Spleen (tissue), 11 donors: ENCODE data around the gene SSU72. TPM values are rescaled to one million over a fixed set of nuclear protein-coding genes. Genes with fewer than 3 reads are reported as not detected.

ENCODE experiments used
- DNase-seq: peaks from one replicate; pipeline ENCODE4 v3.0.0-alpha.2; 2020
- H3K27ac ChIP-seq, 8 donors: fragments of 200-600 bp; sonication (generic) in 7 of 8; 1 replicate in 4 of 8; 2 replicates in 4 of 8; pipeline versions ENCODE4 v1.5.0 to v1.8.0; 2016 to 2021; ENCODE audit warnings: inconsistent platforms in 4 of 8, mild to moderate bottlenecking in 4 of 8, moderate library complexity in 1 of 8
- H3K27me3 ChIP-seq, 7 donors: fragments of 200-600 bp; sonication (generic) in 6 of 7; replicated peaks in 1 of 7; 1 replicate in 4 of 7; 2 replicates in 3 of 7; pipeline versions ENCODE4 v1.5.0 to v1.8.0; 2016 to 2021; ENCODE audit warnings: inconsistent platforms in 3 of 7, mild to moderate bottlenecking in 1 of 7
- H3K36me3 ChIP-seq, 6 donors: fragments of 200-600 bp; sonication (generic) in 5 of 6; 1 replicate in 4 of 6; 2 replicates in 2 of 6; pipeline versions ENCODE4 v1.5.0 to v1.8.0; 2016 to 2021; ENCODE audit warnings: inconsistent platforms in 2 of 6
- H3K4me1 ChIP-seq, 6 donors: fragments of 200-600 bp; sonication (generic) in 5 of 6; 1 replicate in 3 of 6; 2 replicates in 3 of 6; pipeline versions ENCODE4 v1.5.0 to v1.8.0; 2016 to 2021; ENCODE audit warnings: inconsistent platforms in 3 of 6
- H3K4me3 ChIP-seq, 8 donors: fragments of 200-600 bp; sonication (generic) in 7 of 8; 1 replicate in 4 of 8; 2 replicates in 4 of 8; pipeline versions ENCODE4 v1.5.0 to v1.8.0; 2016 to 2021; ENCODE audit warnings: inconsistent platforms in 4 of 8, mild to moderate bottlenecking in 4 of 8, moderate library complexity in 2 of 8
- H3K9me3 ChIP-seq, 8 donors: fragments of 200-600 bp; sonication (generic) in 7 of 8; 1 replicate in 4 of 8; 2 replicates in 4 of 8; pipeline versions ENCODE4 v1.5.0 to v1.8.0; 2016 to 2021; ENCODE audit warnings: inconsistent platforms in 4 of 8
- CTCF ChIP-seq, 11 experiments: fragments of 200-600 bp in 7 of 11; fragments of 450-650 bp in 4 of 11; sonication (generic) in 4 of 11; IDR thresholded peaks in 8 of 11; conservative IDR thresholded peaks in 3 of 11; 1 replicate in 7 of 11; 2 replicates in 4 of 11; pipeline versions ENCODE4 v1.4.0 to v1.8.0; 2016 to 2021; ENCODE audit warnings: antibody characterized with exemption in 11 of 11, inconsistent platforms in 4 of 11, mild to moderate bottlenecking in 1 of 11
- POLR2A ChIP-seq, 3 donors: fragments of 450-650 bp; IDR thresholded peaks; one replicate each; pipeline ENCODE4 v1.5.1; 2017; ENCODE audit warnings: antibody characterized with exemption in 3 of 3, mild to moderate bottlenecking in 1 of 3
- POLR2AphosphoS5 ChIP-seq, 3 donors: sonication (generic); formaldehyde crosslinking; IDR thresholded peaks; one replicate each; pipeline ENCODE4 v1.5.1; 2017; ENCODE audit warnings: antibody characterized with exemption in 3 of 3
- WGBS, 5 donors: extraction: QIAGEN DNeasy Blood & Tissue Kit in 3 of 5; methylation state at CpG; one replicate each; pipeline versions ENCODE4 v1.1.5 to v1.1.7; 2013 to 2018; 5-methylcytosine and 5-hydroxymethylcytosine counted together
- intact Hi-C: fragments of 100-400 bp; cut with DNase I; formaldehyde crosslinking; loops from one replicate; pipeline ENCODE4 v1.15.0; 2023; ENCODE audit warnings: low total_unique reads
- polyA plus RNA-seq, 3 donors: library from polyadenylated mRNA; stranded (reverse); fragments of 200-250 nt; gene quantifications; one replicate each; pipeline ENCODE4 v1.2.1, GENCODE V29; 2013
- total RNA-seq, 7 donors: library from RNA; depleted of rRNA in 3 of 7; stranded (reverse); fragments of >200 nt in 3 of 7; fragmentation: NEBNext Ultra II Directional in 4 of 7; extraction: Animal tissue kit (Norgen Biotek cat#: 25700) in 4 of 7; gene quantifications; one replicate each; pipeline versions ENCODE4 v1.1.0 to v1.2.1, GENCODE V29; 2016 to 2021
- donor health status: healthy with polysubstance abuse.
- donor health status: DM: no; HTN: no; CAD: no; lungs with moderate emphysema.
- donor health status: DM: no; HTN: no; CAD: no.
- donor health status: Bipolar disorder and iron deficiency.
- donor health status: healthy.
- donor health status: DM: no; HTN: no; CAD: no.
- donor health status: DM: yes; HTN: yes; CAD: no.

Gene SSU72
- total and polyA plus RNA-seq, 10 donors = 86.7 to 168 (median 107) TPM

DNA sequence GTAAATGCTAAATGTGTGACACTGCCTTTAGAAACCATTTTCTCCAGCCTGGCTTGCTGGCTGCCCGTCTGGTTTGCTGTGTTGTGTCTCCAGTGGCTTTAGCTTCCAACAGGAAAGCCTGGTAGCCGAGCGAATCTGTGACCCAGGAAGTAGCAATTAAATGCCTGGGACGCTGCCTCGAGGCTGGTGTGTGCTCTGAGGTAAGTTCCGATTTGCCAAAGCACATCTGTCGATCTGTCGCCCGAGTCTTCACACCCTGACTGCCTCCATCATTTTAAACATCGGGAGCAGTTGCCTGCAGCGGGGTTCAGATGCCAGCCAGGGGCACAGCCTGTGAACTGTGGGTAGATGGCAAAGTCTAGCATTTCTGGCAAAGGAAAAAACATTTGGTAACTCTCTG is 42.9 kb upstream of the SSU72 start:
- DNase-seq = peak; percentile 69
- Histone ChIP-seq H3K27ac (no peak overlapping the region), H3K36me3 (peaks cover 0 to 22% (median 0%) of the 10 kb centered on the region in 6 donors), H3K4me1 (peaks cover 16 to 57% (median 37%) of the 10 kb centered on the region in 6 donors), H3K27me3 (no peaks in the 10 kb centered on the region), H3K4me3 (no peak overlapping the region), H3K9me3 (no peaks in the 10 kb centered on the region)
- TF ChIP-seq CTCF (IDR thresholded peaks at IDR 0.05 in 8 of 11, conservative IDR thresholded peaks at IDR 0.05 in 3 of 11) = no peak
- no peak for TF ChIP-seq POLR2A (IDR thresholded peaks at IDR 0.05)
- no peak for TF ChIP-seq POLR2AphosphoS5 (IDR thresholded peaks at IDR 0.05)
- WGBS, 5 donors = 89 to 94% (median 91%) methylated on average over 11 of the region's 11 CpGs
- intact Hi-C loops = no loop called here

- Histone ChIP-seq H3K4me3 (peak overlapping the region; percentile 73 to 98 (median 83)), H3K4me1 (peaks cover 16 to 64% (median 37%) of the 10 kb centered on the region in 6 donors), H3K27ac (no peak overlapping the region), H3K27me3 (no peaks in the 10 kb centered on the region), H3K36me3 (peaks cover 0 to 22% (median 0%) of the 10 kb centered on the region in 6 donors), H3K9me3 (no peaks in the 10 kb centered on the region)
- 82 to 95% (median 90%) methylated on average over 16 to 19 of the region's 19 CpGs for WGBS, 5 donors
- intact Hi-C loops = no loop called here
- DNase-seq = peak; percentile 87
- TF ChIP-seq CTCF (IDR thresholded peaks at IDR 0.05 in 8 of 11, conservative IDR thresholded peaks at IDR 0.05 in 3 of 11) (no peak), POLR2AphosphoS5 (IDR thresholded peaks at IDR 0.05) (no peak), POLR2A (IDR thresholded peaks at IDR 0.05) (no peak)
Measured at GRCh38 chr1:1616838-1617237, 42.2 kb upstream of the SSU72 start.

DNA sequence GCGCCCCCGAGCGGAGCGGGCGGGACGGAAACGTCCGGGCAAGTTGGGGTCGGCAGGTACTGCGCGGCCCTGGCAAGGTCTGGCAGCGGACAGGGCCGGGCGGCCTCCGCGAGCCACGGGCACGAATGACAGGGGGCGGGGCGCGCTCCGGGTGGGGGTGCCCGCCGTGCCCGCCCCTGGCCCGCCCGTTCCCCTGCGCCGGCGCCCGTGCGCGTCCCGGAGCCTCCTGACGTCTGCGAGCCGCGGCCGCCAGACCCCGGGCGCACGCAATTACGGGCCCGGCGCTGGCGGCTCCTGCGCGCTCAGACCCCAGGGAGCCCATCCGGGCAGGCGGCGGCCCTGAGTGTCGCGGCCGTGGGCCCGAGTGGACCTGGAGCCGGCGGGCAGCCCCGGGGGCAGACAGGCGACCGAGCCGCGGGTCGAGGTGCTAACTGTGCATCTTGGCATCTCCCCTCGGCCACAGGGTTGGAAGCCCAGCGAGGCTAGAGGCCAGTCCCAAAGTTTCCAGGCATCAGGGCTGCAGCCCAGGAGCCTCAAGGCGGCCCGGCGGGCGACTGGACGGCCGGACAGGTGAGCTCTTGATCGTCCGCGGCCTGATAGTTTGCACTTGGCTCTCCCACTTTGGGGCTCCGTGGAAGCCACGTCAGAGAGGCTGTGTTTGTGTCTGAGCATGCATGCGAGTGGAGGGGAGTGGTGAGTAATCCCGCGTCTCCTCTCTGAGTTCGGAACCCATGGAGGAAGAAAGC is 41.6 kb upstream of the SSU72 start:
- DNase-seq = no peak
- peaks cover 16 to 66% (median 37%) of the 10 kb centered on the region in 6 donors for H3K4me1 ChIP-seq
- 9 to 40% (median 10%) methylated on average over 21 to 80 of the region's 80 CpGs for WGBS, 5 donors
- no peaks in the 10 kb centered on the region for H3K27me3 ChIP-seq
- TF ChIP-seq POLR2AphosphoS5 (IDR thresholded peaks at IDR 0.05) = no peak
- no peak for TF ChIP-seq CTCF (IDR thresholded peaks at IDR 0.05 in 8 of 11, conservative IDR thresholded peaks at IDR 0.05 in 3 of 11)
- no peak for TF ChIP-seq POLR2A (IDR thresholded peaks at IDR 0.05)
- H3K36me3 ChIP-seq = peaks cover 0 to 22% (median 0%) of the 10 kb centered on the region in 6 donors
- intact Hi-C loops = no loop called here
- H3K9me3 ChIP-seq = no peaks in the 10 kb centered on the region
- peak overlapping the region; percentile 73 to 98 (median 83) for H3K4me3 ChIP-seq
- H3K27ac ChIP-seq = peak overlapping the region; percentile 98 to 100 (median 100)

DNA sequence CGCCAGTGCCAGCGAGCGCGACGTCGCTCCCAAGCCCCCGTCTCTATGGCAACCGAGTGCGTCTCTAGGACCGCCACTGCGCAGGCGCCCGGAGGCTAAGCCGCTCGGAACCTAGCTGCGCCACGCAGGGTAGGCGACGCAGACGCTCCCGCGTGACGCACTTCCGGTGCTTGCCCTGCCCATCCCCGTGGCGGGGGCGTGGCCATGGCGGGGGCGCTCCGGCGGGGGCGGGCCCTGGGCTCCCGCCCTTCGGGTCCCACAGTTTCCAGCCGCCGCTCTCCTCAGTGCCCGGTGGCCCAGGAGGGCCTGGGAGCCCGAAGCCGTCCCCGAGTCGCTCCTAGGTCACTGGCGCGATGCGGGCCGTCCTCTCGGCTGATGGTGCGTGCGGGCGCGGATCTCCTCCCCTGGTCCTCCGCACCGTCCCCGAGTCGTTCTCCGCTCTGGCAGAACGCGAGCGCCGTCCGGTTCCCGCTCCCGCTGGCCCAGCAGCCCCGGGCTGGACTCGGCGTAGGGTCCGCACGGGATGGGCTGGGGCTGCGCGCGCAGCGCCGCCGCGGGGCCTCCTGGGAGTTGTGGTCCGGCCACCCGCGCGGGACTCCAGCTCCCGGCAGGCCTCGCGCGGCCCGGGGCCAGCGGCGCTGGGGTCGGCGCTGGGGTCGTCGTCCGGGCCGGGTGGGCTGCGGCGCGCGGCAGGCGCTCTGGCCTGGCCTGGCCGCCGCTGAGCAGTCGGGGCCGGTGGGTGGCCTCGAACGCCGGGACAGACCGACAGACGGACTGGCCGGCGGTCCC is 40.8 kb upstream of the SSU72 start, which contains the start of gene MIB2:
Gene MIB2, plus strand, starts transcription at position 245 of the 789 bp plus-strand sequence. CDS start 7,953 bp downstream, outside the sequence.
- DNase-seq = peak; percentile 99
- Histone ChIP-seq H3K4me3 (peak within 1 kb of the TSS; percentile 73 to 98 (median 83)), H3K27me3 (no peaks in the 10 kb centered on the region), H3K27ac (peak within 1 kb of the TSS; percentile 98 to 100 (median 100)), H3K9me3 (no peaks in the 10 kb centered on the region), H3K4me1 (peaks cover 16 to 70% (median 40%) of the 10 kb centered on the region in 6 donors), H3K36me3 (peaks cover 0 to 22% (median 0%) of the 10 kb centered on the region in 6 donors)
- TF ChIP-seq POLR2A (IDR thresholded peaks at IDR 0.05) (peak; percentile 13 to 54 (median 32)), CTCF (IDR thresholded peaks at IDR 0.05 in 8 of 11, conservative IDR thresholded peaks at IDR 0.05 in 3 of 11) (peak in 1 of 11 experiments; percentile 19), POLR2AphosphoS5 (IDR thresholded peaks at IDR 0.05) (peak; percentile 91 to 94 (median 93))
- intact Hi-C loops = no loop called here
- 0 to 1% (median 0%) methylated on average over 36 to 107 of the region's 107 CpGs for WGBS, 5 donors
